Measurements from ENCODE around the gene CCDC138.

The CCDC138 gene

GRCh38 chr2:108909275-108909823 lies 122.8 kb downstream of the CCDC138 start:
- Histone ChIP-seq H2AFZ (ENCODE audit: insufficient read depth, low read length, poor library complexity) (no peak overlapping the region), H2AK5ac (ENCODE audit: low read length) (no peak overlapping the region), H2BK120ac (ENCODE audit: insufficient read depth, low read length, poor library complexity) (no peak overlapping the region), H3K9ac (ENCODE audit: low read length) (no peak overlapping the region), H4K91ac (ENCODE audit: low read depth, low read length) (no peak overlapping the region), H3K4me2 (ENCODE audit: low read length) (no peak overlapping the region), H3K27ac (ENCODE audit: low read depth, low read length) (no peak overlapping the region), H3K4me1 (ENCODE audit: control insufficient read depth in 1 of 2, insufficient read depth in 2 of 2, low read length in 2 of 2) (no peaks in the 10 kb centered on the region), H3K36me3 (ENCODE audit: control insufficient read depth in 1 of 2, insufficient read depth in 2 of 2, low read length in 2 of 2) (no peaks in the 10 kb centered on the region), H3K27me3 (ENCODE audit: insufficient read depth, low read length) (no peaks in the 10 kb centered on the region), H4K12ac (ENCODE audit: low read depth, low read length) (no peak overlapping the region), H4K8ac (ENCODE audit: low read depth, low read length) (no peak overlapping the region), H3K79me1 (ENCODE audit: low read length) (no peaks in the 10 kb centered on the region), H3K9me3 (ENCODE audit: insufficient read depth, low read depth, low read length) (no peaks in the 10 kb centered on the region), H3K23ac (ENCODE audit: low read length) (no peak overlapping the region), H3K79me2 (ENCODE audit: control insufficient read depth, insufficient read depth, low read length, poor library complexity) (no peaks in the 10 kb centered on the region), H3K4me3 (ENCODE audit: low read depth, low read length) (peak overlapping the region; percentile 59), H2BK12ac (ENCODE audit: low read length) (no peak overlapping the region), H3K14ac (ENCODE audit: low read length) (no peak overlapping the region), H3K18ac (ENCODE audit: low read length) (no peak overlapping the region), H2BK5ac (ENCODE audit: low read depth, low read length, poor library complexity) (no peak overlapping the region), H3K4ac (ENCODE audit: low read depth, low read length) (no peak overlapping the region)
- DNase-seq: no peak
- WGBS (ENCODE audit: extremely low coverage, insufficient coverage, insufficient read length): no CpG with 5 or more reads among the region's 9 CpGs

- Histone ChIP-seq H3K27ac (ENCODE audit: low read depth, low read length) (no peak overlapping the region), H3K23ac (ENCODE audit: low read length) (peak overlapping the region; percentile 90), H3K36me3 (ENCODE audit: control insufficient read depth in 1 of 2, insufficient read depth in 2 of 2, low read length in 2 of 2) (no peaks in the 10 kb centered on the region), H3K79me1 (ENCODE audit: low read length) (no peaks in the 10 kb centered on the region), H3K4me3 (ENCODE audit: low read depth, low read length) (peak overlapping the region; percentile 59), H4K91ac (ENCODE audit: low read depth, low read length) (no peak overlapping the region), H3K27me3 (ENCODE audit: insufficient read depth, low read length) (no peaks in the 10 kb centered on the region), H3K18ac (ENCODE audit: low read length) (no peak overlapping the region), H3K4me2 (ENCODE audit: low read length) (no peak overlapping the region), H2AFZ (ENCODE audit: insufficient read depth, low read length, poor library complexity) (no peak overlapping the region), H2AK5ac (ENCODE audit: low read length) (no peak overlapping the region), H4K12ac (ENCODE audit: low read depth, low read length) (no peak overlapping the region), H2BK12ac (ENCODE audit: low read length) (no peak overlapping the region), H2BK120ac (ENCODE audit: insufficient read depth, low read length, poor library complexity) (no peak overlapping the region), H3K9me3 (ENCODE audit: insufficient read depth, low read depth, low read length) (no peaks in the 10 kb centered on the region), H3K79me2 (ENCODE audit: control insufficient read depth, insufficient read depth, low read length, poor library complexity) (no peaks in the 10 kb centered on the region), H3K9ac (ENCODE audit: low read length) (peak overlapping the region; percentile 36), H4K8ac (ENCODE audit: low read depth, low read length) (no peak overlapping the region), H2BK5ac (ENCODE audit: low read depth, low read length, poor library complexity) (no peak overlapping the region), H3K4me1 (ENCODE audit: control insufficient read depth in 1 of 2, insufficient read depth in 2 of 2, low read length in 2 of 2) (no peaks in the 10 kb centered on the region), H3K14ac (ENCODE audit: low read length) (no peak overlapping the region), H3K4ac (ENCODE audit: low read depth, low read length) (no peak overlapping the region)
- no CpG with 5 or more reads among the region's 12 CpGs for WGBS (ENCODE audit: extremely low coverage, insufficient coverage, insufficient read length)
- DNase-seq: no peak
Measured at GRCh38 chr2:108910011-108910431, 123.5 kb downstream of the CCDC138 start.

GRCh38 chr2:108910541-108911396 lies 124.2 kb downstream of the CCDC138 start:
- Histone ChIP-seq H3K79me1 (ENCODE audit: low read length) (no peaks in the 10 kb centered on the region), H3K36me3 (ENCODE audit: control insufficient read depth in 1 of 2, insufficient read depth in 2 of 2, low read length in 2 of 2) (no peaks in the 10 kb centered on the region), H4K8ac (ENCODE audit: low read depth, low read length) (no peak overlapping the region), H4K91ac (ENCODE audit: low read depth, low read length) (no peak overlapping the region), H3K4me2 (ENCODE audit: low read length) (no peak overlapping the region), H2AFZ (ENCODE audit: insufficient read depth, low read length, poor library complexity) (no peak overlapping the region), H2BK120ac (ENCODE audit: insufficient read depth, low read length, poor library complexity) (no peak overlapping the region), H3K9me3 (ENCODE audit: insufficient read depth, low read depth, low read length) (no peaks in the 10 kb centered on the region), H3K9ac (ENCODE audit: low read length) (no peak overlapping the region), H3K4me3 (ENCODE audit: low read depth, low read length) (no peak overlapping the region), H4K12ac (ENCODE audit: low read depth, low read length) (no peak overlapping the region), H3K18ac (ENCODE audit: low read length) (no peak overlapping the region), H2AK5ac (ENCODE audit: low read length) (no peak overlapping the region), H2BK12ac (ENCODE audit: low read length) (no peak overlapping the region), H3K27ac (ENCODE audit: low read depth, low read length) (no peak overlapping the region), H3K27me3 (ENCODE audit: insufficient read depth, low read length) (no peaks in the 10 kb centered on the region), H2BK5ac (ENCODE audit: low read depth, low read length, poor library complexity) (no peak overlapping the region), H3K79me2 (ENCODE audit: control insufficient read depth, insufficient read depth, low read length, poor library complexity) (no peaks in the 10 kb centered on the region), H3K14ac (ENCODE audit: low read length) (no peak overlapping the region), H3K4ac (ENCODE audit: low read depth, low read length) (no peak overlapping the region), H3K4me1 (ENCODE audit: control insufficient read depth in 1 of 2, insufficient read depth in 2 of 2, low read length in 2 of 2) (no peaks in the 10 kb centered on the region), H3K23ac (ENCODE audit: low read length) (no peak overlapping the region)
- no CpG with 5 or more reads among the region's 20 CpGs for WGBS (ENCODE audit: extremely low coverage, insufficient coverage, insufficient read length)
- no peak for DNase-seq

- no peak overlapping the region for H2BK12ac ChIP-seq (ENCODE audit: low read length)
- H3K18ac ChIP-seq (ENCODE audit: low read length): no peak overlapping the region
- WGBS (ENCODE audit: extremely low coverage, insufficient coverage, insufficient read length): no CpG with 5 or more reads among the region's 5 CpGs
- H2BK5ac ChIP-seq (ENCODE audit: low read depth, low read length, poor library complexity): no peak overlapping the region
- no peak overlapping the region for H2AK5ac ChIP-seq (ENCODE audit: low read length)
- no peak overlapping the region for H4K12ac ChIP-seq (ENCODE audit: low read depth, low read length)
- H3K9me3 ChIP-seq (ENCODE audit: insufficient read depth, low read depth, low read length): no peaks in the 10 kb centered on the region
- no peaks in the 10 kb centered on the region for H3K79me2 ChIP-seq (ENCODE audit: control insufficient read depth, insufficient read depth, low read length, poor library complexity)
- no peak overlapping the region for H3K23ac ChIP-seq (ENCODE audit: low read length)
- H3K79me1 ChIP-seq (ENCODE audit: low read length): no peaks in the 10 kb centered on the region
- H3K27ac ChIP-seq (ENCODE audit: low read depth, low read length): no peak overlapping the region
- H3K4me3 ChIP-seq (ENCODE audit: low read depth, low read length): no peak overlapping the region
- H3K4me1 ChIP-seq (ENCODE audit: control insufficient read depth in 1 of 2, insufficient read depth in 2 of 2, low read length in 2 of 2): no peaks in the 10 kb centered on the region
- no peak overlapping the region for H4K91ac ChIP-seq (ENCODE audit: low read depth, low read length)
- H3K9ac ChIP-seq (ENCODE audit: low read length): no peak overlapping the region
- H4K8ac ChIP-seq (ENCODE audit: low read depth, low read length): no peak overlapping the region
- no peak overlapping the region for H2BK120ac ChIP-seq (ENCODE audit: insufficient read depth, low read length, poor library complexity)
- no peak overlapping the region for H2AFZ ChIP-seq (ENCODE audit: insufficient read depth, low read length, poor library complexity)
- no peak overlapping the region for H3K4ac ChIP-seq (ENCODE audit: low read depth, low read length)
- no peaks in the 10 kb centered on the region for H3K27me3 ChIP-seq (ENCODE audit: insufficient read depth, low read length)
- H3K14ac ChIP-seq (ENCODE audit: low read length): no peak overlapping the region
- H3K4me2 ChIP-seq (ENCODE audit: low read length): no peak overlapping the region
- no peaks in the 10 kb centered on the region for H3K36me3 ChIP-seq (ENCODE audit: control insufficient read depth in 1 of 2, insufficient read depth in 2 of 2, low read length in 2 of 2)
- DNase-seq: no peak
Measured at GRCh38 chr2:108911401-108911800, 124.8 kb downstream of the CCDC138 start.
